LNCaP clone FGC (cell line): ENCODE data around the gene SMC1A.

ENCODE experiments used
- DNase-seq: peaks from one replicate; pipeline ENCODE4 v3.0.0-alpha.2; 2011; ENCODE audit warnings: low read depth
- H3K4me3 ChIP-seq: 2 replicates; pipeline ENCODE4 v1.5.1; 2011; ENCODE audit warnings: mild to moderate bottlenecking, low read depth, low read length, control low read depth
- TF ChIP-seq, protein P1 (sequence below): IDR thresholded peaks from 2 replicates; pipeline ENCODE4 v1.5.1; 2012; ENCODE audit warnings: mild to moderate bottlenecking; ENCODE audit not compliant: control insufficient read depth, insufficient read depth; ENCODE audit errors: extremely low read depth

Gene SMC1A

DNA sequence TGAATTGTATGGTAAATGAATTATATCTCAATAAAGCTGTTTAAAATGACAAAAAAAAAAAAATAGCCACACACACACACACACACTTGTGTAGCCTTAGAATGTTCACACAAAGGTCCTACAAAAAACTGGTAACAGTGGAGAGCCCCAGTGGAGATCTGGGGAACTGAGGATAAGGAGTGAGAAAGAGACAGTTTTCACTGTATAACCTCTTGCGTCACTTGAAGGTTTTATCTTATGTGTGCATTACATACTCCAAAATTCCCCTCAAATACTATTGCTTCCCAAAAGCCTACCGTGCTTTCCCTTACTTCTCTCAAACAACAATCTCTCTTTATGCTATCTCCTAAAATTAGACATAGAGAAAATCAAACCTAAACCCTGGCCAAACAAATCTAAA is 67.8 kb downstream of the SMC1A start:
- TF ChIP-seq, protein P1, sequence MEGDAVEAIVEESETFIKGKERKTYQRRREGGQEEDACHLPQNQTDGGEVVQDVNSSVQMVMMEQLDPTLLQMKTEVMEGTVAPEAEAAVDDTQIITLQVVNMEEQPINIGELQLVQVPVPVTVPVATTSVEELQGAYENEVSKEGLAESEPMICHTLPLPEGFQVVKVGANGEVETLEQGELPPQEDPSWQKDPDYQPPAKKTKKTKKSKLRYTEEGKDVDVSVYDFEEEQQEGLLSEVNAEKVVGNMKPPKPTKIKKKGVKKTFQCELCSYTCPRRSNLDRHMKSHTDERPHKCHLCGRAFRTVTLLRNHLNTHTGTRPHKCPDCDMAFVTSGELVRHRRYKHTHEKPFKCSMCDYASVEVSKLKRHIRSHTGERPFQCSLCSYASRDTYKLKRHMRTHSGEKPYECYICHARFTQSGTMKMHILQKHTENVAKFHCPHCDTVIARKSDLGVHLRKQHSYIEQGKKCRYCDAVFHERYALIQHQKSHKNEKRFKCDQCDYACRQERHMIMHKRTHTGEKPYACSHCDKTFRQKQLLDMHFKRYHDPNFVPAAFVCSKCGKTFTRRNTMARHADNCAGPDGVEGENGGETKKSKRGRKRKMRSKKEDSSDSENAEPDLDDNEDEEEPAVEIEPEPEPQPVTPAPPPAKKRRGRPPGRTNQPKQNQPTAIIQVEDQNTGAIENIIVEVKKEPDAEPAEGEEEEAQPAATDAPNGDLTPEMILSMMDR = no peak
- H3K4me3 ChIP-seq = no peak overlapping the region
- DNase-seq = no peak

DNA sequence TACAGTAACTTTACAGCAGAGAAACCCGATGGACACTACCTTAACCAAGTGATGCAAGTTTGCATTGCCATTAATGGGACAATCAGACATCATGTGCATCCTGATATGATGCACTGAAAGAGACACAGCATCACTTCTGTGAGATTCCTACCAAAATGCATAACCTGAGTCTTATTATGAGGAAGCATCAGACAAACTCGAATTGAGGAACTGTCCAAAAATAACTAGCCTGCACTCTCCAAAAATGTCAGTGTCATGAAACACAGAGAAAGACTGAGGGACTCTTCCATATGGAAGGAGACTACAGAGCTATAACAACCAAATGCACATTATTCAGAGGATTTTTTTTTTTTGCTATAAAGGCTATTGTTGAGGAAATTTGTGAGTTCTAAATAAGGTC is 74.5 kb downstream of the SMC1A start:
- TF ChIP-seq, protein P1 = no peak
- H3K4me3 ChIP-seq = no peak overlapping the region
- DNase-seq = no peak

DNA sequence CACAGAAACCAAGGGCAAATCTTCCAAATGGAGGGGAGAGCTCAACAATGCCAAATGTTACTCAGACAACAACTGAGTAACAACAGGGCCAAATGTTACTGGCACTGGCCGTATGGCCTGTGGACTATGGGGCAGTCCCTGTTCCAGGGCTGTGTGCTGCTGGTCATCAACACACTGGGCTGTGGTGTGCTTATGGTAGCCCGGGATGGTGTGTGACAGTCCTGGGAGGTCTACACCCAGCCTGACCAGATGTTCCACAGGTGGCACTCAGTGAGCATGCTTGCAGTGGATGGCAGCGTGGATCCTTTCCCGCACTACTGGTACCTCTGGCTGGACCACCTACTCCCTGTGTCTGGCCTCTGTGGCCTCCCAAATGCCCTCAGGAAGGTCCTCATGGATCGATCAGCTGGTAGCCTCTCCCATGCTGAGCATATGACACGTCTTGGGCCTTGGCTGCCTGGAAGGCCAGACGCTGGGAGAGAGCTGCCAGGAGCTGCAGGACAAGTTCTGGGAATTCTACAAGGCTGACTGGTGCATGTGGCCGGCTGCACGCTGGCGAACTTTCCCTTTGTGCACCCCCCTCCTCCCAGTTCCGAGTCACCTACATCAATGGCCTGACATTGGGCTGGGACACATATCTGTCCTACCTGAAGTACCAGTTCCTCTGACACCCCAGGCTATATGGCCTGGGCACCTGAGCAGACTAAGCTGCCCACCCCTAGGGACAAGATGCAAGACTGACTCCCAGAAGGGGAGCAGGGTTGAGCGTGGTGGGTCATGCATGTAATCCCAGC is 81.4 kb downstream of the SMC1A start:
- TF ChIP-seq, protein P1 = no peak
- no peak for DNase-seq
- no peak overlapping the region for H3K4me3 ChIP-seq

GRCh38 chrX:53337101-53337500 is 85.4 kb downstream of the SMC1A start:
- no peak for DNase-seq
- H3K4me3 ChIP-seq = no peak overlapping the region
- TF ChIP-seq, protein P1 = no peak

DNA sequence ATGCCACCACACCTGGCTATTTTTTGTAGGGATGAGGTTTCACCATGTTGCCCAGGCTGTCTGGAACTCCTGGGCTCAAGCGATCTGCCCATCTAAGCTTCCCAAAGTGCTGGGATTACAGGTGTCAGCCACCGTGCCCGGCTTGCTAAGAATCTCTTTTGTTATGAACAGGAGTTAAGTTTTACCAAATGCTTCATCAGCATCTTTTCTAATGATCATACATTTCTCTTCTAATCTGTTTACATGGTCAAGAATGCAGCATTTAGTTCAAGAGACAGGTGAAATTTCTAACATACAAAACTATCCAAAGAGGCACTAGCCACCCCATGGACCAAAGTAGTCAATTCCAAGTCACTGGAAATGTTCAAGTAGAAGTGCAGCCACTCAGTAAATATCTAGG is 88.6 kb downstream of the SMC1A start:
- no peak for DNase-seq
- no peak overlapping the region for H3K4me3 ChIP-seq
- TF ChIP-seq, protein P1 = no peak

DNA sequence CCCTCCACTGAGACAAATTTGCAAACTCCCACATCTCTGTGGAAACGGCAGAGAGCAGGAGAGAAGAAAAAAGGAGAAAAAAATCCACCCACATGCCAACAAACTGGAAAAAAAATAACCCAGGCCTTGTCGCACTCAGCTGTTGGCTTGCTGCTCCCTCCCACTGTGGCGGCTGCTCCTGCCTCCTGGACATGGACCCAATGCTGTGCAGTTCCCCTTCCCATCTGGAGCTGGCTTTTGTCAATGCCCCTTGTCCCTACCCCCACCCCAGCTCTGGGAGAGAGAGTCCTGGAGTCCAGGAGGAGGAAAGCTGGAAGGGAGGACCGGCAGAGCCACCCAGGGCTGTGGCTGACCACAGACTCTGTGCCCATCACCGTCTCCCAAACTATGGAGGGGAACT is 90.2 kb downstream of the SMC1A start:
- TF ChIP-seq, protein P1 = no peak
- H3K4me3 ChIP-seq = no peak overlapping the region
- DNase-seq = no peak

GRCh38 chrX:53330331-53330730 is 92.1 kb downstream of the SMC1A start:
- H3K4me3 ChIP-seq = no peak overlapping the region
- no peak for DNase-seq
- TF ChIP-seq, protein P1 = no peak
